GM12892 (cell line): ENCODE results near the gene CABLES1.

Source experiments
- POLR2A ChIP-seq: IDR thresholded peaks from 2 replicates; pipeline ENCODE4 v1.6.1; 2011; ENCODE audit warnings: low read depth, low read length, control low read depth
- POLR2AphosphoS5 ChIP-seq: IDR thresholded peaks from 2 replicates; pipeline ENCODE4 v1.6.1; 2011; ENCODE audit warnings: low read depth, low read length, control low read depth
- TAF1 ChIP-seq: IDR thresholded peaks from 2 replicates; pipeline ENCODE4 v1.6.1; 2011; ENCODE audit warnings: low read depth, mild to moderate bottlenecking, control low read depth, low read length, borderline replicate concordance

DNA sequence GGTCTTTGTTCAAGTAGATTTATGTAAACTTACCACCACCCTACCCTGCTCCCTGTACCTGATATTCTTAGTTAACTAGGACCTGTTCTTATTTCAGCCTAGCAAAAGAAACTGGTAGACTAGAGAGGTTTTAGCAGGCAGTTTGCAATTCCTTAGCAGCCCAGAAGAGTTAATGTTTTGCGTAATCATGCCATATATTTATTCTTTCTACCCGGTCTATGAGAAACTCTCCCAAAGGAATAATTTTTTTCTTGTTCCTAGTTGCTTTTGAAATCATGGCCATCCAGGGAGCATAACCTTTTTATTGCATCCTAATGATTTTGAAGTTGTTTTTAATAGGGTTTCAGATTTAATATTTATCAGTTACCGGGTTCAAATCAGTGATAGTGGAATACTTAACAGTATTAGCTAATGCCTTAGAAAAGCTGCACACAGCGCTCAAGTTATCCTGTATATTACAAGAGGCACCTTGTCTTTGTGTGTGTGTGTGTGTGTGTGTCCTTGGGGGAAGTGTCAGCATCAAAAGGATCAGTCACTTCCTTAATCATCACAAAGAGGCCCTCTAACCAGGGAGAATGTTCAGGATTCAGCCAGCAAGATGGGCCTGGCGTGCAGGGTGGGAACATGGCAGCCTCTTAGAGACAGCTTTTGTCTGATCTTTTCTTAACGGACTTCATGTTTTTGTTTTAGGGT is 52.9 kb downstream of the CABLES1 start:
- TF ChIP-seq TAF1 (no peak), POLR2A (no peak), POLR2AphosphoS5 (no peak)
